DMS53 (cell line): ENCODE data around the gene GLB1L3.
"Not testable (repeated sequence)": the region's sequence is repeated elsewhere in the genome, so short reads cannot be mapped to it uniquely, and the experiment has no call there.

ENCODE experiments used
- DNase-seq: peaks from one replicate; lab custom pipeline; 2025; lab: John Stamatoyannopoulos, UW

Gene GLB1L3

DNA sequence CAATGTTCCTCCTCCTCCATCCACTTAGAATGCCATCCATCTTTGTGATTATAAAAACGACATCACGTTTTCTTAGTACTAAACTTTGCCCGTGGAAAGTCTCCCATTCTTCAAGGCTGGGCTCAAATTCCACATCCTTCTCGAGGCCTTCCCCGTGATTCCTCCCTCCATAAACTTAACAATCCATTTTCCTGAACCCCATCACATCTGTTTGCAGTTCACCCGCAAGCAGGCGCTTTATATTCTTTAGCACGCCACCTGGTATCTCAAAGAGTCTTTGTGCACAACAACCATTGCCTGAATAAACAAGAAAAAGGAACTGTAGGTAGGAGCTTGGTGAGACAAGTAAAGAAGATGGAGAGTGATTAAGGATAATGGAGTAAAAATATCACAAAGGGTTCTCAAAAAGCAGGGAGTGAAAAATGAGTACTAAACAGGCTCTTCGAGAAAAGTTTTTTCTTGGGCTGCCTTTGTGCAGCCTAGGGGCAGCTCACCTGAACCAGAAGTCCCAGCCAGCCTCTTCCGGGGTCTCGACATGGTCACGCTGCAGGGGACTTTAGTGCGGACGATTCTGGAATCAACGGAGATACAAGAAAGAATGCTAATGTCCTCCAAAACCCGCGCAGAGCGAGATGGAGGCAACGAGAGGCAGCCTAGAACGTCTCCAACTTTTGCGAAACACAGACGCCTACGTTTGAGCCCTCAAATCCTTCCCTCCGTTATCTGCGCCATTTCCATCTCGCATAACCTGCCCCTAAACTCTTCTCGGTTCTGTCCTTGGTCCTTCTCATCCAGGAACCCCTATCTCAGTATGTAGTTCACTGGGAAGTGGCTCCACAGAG lies 23.6 kb upstream of the GLB1L3 start:
- DNase-seq, result peak; percentile 68

- DNase-seq, result peak; percentile 98
Measured at GRCh38 chr11:134253188-134253993, 22.8 kb upstream of the GLB1L3 start, which contains the start of the genes ACAD8 and THYN1. Gene ACAD8, plus strand, starts transcription at chr11:134253568. Its CDS starts 33 bp downstream, at chr11:134253601. Gene THYN1, minus strand, starts transcription at chr11:134253352. Its CDS starts 470 bp downstream, at chr11:134252882.

- no peak for DNase-seq
Measured at GRCh38 chr11:134254433-134255183, 21.6 kb upstream of the GLB1L3 start.

DNA sequence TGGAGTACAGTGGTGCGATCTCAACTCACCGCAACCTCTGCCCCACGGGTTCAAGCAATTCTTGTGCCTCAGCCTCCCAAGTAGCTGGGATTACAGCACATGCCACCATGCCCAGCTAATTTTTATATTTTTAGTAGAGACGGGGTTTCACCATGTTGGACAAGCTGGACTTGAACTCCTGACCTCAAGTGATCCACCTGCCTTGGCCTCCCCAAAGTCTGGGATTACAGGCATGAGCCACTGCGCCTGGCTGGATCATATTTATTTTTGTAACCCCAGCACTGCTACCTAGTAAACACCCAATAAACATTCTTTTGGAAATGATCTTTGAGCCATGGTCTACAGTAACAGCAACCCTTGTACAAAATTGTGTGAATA lies 21.0 kb upstream of the GLB1L3 start:
- DNase-seq, result not testable (repeated sequence)

DNA sequence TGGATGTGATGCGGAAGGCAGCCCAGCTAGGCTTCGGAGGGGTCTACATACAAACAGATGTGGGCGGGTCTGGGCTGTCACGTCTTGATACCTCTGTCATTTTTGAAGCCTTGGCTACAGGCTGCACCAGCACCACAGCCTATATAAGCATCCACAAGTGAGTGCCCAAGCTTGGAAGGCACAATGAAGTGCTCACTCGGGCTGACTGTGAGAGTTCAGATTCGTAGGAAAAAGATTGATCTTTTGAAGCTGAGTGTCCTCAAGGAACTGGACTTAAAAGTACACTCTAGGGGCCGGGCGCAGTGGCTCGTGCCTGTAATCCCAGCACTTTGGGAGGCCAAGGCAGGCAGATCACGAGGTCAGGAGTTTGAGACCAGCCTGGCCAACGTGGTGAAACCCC lies 19.1 kb upstream of the GLB1L3 start:
- DNase-seq, result no peak

GRCh38 chr11:134258577-134258976 lies 17.6 kb upstream of the GLB1L3 start:
- DNase-seq, result peak; percentile 45

GRCh38 chr11:134260503-134260902 lies 15.7 kb upstream of the GLB1L3 start:
- DNase-seq, result no peak

GRCh38 chr11:134260983-134261382 lies 15.2 kb upstream of the GLB1L3 start:
- no peak for DNase-seq

- peak; percentile 70 for DNase-seq
Measured at GRCh38 chr11:134261626-134262488, 14.3 kb upstream of the GLB1L3 start.

DNA sequence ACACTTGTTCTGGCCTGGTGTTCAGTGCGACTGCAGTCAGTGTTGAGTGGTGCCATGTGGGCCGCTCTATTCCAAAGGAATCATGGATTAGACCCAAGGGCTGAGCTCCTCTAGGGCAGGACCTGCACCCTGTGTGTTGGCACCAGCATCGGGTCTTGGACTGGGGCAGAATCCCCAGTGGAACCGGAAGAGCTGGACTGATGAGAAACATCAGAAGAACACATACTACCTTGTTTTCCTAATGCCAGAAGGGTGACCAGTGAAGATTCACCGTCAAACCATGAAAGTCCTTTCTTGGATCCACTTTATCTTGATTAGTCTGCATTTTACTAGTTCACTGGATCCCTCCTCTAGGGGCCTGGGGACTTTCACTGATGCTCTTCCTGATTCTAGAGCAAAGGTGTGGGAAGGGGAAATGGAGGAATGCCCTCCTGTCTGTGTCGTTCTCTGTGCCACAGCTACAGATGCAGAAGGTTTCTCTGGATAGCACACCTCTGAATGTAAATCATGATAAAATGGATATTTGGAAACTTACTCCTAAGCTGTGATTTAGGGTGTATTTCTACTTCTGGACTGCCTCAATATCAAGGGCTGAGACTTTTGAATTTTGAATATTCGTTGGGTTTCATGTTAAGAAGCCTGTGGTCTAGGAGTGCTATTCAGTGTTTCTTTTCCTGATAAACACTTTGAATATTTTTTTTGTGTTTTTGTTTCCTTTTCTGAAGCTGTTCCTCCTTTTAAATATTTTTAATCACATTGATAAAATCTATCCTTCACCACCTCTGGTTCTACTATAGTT lies 11.0 kb upstream of the GLB1L3 start:
- DNase-seq, result no peak

GRCh38 chr11:134266440-134266839 lies 9.7 kb upstream of the GLB1L3 start:
- no peak for DNase-seq

- DNase-seq, result no peak
Measured at GRCh38 chr11:134266841-134267251, 9.3 kb upstream of the GLB1L3 start.

DNA sequence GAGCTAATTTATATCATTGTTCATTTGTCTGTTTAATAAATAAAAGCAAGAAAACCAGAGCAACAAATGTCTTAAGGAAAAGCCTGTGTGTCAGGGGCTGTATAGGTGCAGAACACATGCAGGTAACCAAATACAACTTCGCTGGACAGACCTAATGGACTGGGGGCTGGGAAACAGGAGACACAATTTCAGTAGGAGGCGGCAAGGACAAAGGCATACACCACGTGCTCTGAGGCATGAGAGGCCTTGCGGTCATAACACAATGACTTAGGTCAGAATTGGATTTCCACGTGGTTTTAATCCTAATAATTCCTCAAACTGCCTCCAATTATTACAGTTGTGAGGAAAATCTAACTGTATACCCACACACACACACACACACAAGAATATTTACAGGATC lies 8.7 kb upstream of the GLB1L3 start:
- DNase-seq, result no peak

GRCh38 chr11:134267966-134268365 lies 8.2 kb upstream of the GLB1L3 start:
- DNase-seq, result no peak

GRCh38 chr11:134270250-134270714 lies 5.9 kb upstream of the GLB1L3 start:
- peak; percentile 45 for DNase-seq

DNA sequence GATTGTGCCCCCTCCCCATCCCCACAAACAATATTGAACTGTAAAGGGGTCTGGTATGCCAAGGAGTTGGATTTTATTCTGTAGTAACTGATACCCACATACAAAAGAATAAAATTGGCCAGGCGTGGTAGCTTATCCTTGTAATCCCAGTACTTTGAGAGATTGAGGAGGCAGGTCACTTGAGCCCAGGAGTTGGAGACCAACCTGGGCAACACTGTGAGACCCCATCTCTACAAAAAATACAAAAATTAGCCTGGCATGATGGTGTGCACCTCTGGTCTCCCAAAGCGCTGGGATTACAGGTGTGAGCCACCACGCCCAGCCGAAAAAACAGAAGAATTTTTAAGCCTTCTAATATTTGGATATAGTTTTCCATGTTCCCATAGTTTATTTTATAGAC lies 4.2 kb upstream of the GLB1L3 start:
- DNase-seq, result no peak

- peak; percentile 40 for DNase-seq
Measured at GRCh38 chr11:134272381-134273316, 3.5 kb upstream of the GLB1L3 start.

- no peak for DNase-seq
Measured at GRCh38 chr11:134273317-134273712, 2.9 kb upstream of the GLB1L3 start.

GRCh38 chr11:134275188-134275533 lies 1.0 kb upstream of the GLB1L3 start:
- no peak for DNase-seq
